Esophagus squamous epithelium (tissue), 5 donors: Measurements from ENCODE around the gene SLC13A1. TPM values are rescaled to one million over a fixed set of nuclear protein-coding genes. Genes with fewer than 3 reads are reported as not detected.

Experiments used
- DNase-seq: peaks from one replicate; lab custom pipeline; 2025; lab: John Stamatoyannopoulos, UW
- H3K27ac ChIP-seq, 4 donors: fragments of 200-600 bp; sonication (generic); one replicate each; pipeline ENCODE4 v1.5.1; 2016 to 2019; ENCODE audit warnings: mild to moderate bottlenecking in 1 of 4
- H3K27me3 ChIP-seq, 4 donors: fragments of 200-600 bp; sonication (generic); 1 replicate in 3 of 4; 2 replicates in 1 of 4; pipeline versions ENCODE4 v1.5.1 to v1.6.0; 2017 to 2021; ENCODE audit warnings: antibody characterized with exemption in 1 of 4
- H3K36me3 ChIP-seq, 3 donors: fragments of 200-600 bp; sonication (generic); one replicate each; pipeline ENCODE4 v1.5.1; 2016 to 2019
- H3K4me1 ChIP-seq, 3 donors: fragments of 200-600 bp; sonication (generic); one replicate each; pipeline ENCODE4 v1.5.1; 2017 to 2019
- H3K4me3 ChIP-seq, 4 donors: fragments of 200-600 bp; sonication (generic); 1 replicate in 3 of 4; 2 replicates in 1 of 4; pipeline ENCODE4 v1.5.1; 2016 to 2019; ENCODE audit warnings: mild to moderate bottlenecking in 2 of 4, moderate library complexity in 1 of 4
- H3K9me3 ChIP-seq, 3 donors: fragments of 200-600 bp; sonication (generic); one replicate each; pipeline ENCODE4 v1.5.1; 2016 to 2019
- CTCF ChIP-seq, 6 experiments: fragments of 450-650 bp in 4 of 6; fragments of 200-600 bp in 2 of 6; sonication (generic) in 2 of 6; IDR thresholded peaks; one replicate each; pipeline ENCODE4 v1.5.1; 2016 to 2019; ENCODE audit warnings: antibody characterized with exemption in 6 of 6, mild to moderate bottlenecking in 4 of 6, moderate library complexity in 4 of 6
- POLR2A ChIP-seq, 4 donors: fragments of 450-650 bp; IDR thresholded peaks; one replicate each; pipeline ENCODE4 v1.6.1; 2017; ENCODE audit warnings: antibody characterized with exemption in 4 of 4, mild to moderate bottlenecking in 4 of 4, moderate library complexity in 3 of 4
- WGBS, 2 donors: methylation state at CpG; one replicate each; pipeline ENCODE4 v1.1.5; 2018; 5-methylcytosine and 5-hydroxymethylcytosine counted together
- intact Hi-C: fragments of 100-400 bp; cut with DNase I; formaldehyde crosslinking; loops from one replicate; pipeline ENCODE4 v1.15.0; 2022
- total RNA-seq, 4 donors: library from RNA; depleted of rRNA; stranded (reverse); fragments of >200 nt; gene quantifications; one replicate each; pipeline ENCODE4 v1.1.0, GENCODE V29; 2016
- donor health status: DM: yes; HTN: yes; CAD: no.

Gene SLC13A1
- total RNA-seq, 4 donors from 2014 or later = not detected

- intact Hi-C loops = no loop called here
- H3K36me3 ChIP-seq = no peaks in the 10 kb centered on the region
- H3K4me3 ChIP-seq = no peak overlapping the region
- WGBS, 2 donors = 46 to 51% methylated on average over 3 of the region's 3 CpGs
- H3K9me3 ChIP-seq = no peaks in the 10 kb centered on the region
- no peak for DNase-seq
- TF ChIP-seq CTCF (IDR thresholded peaks at IDR 0.05) (no peak), POLR2A (IDR thresholded peaks at IDR 0.05) (no peak)
- no peaks in the 10 kb centered on the region for H3K27me3 ChIP-seq
- H3K27ac ChIP-seq = no peak overlapping the region
- no peaks in the 10 kb centered on the region for H3K4me1 ChIP-seq
Observed at GRCh38 chr7:123209786-123210185, 10.0 kb upstream of the SLC13A1 start.

- Histone ChIP-seq H3K27ac (no peak overlapping the region), H3K4me1 (no peaks in the 10 kb centered on the region), H3K36me3 (no peaks in the 10 kb centered on the region), H3K27me3 (no peaks in the 10 kb centered on the region), H3K4me3 (no peak overlapping the region), H3K9me3 (no peaks in the 10 kb centered on the region)
- no peak for DNase-seq
- WGBS, 2 donors = 38 to 43% methylated on average over 3 of the region's 3 CpGs
- intact Hi-C loops = no loop called here
- TF ChIP-seq CTCF (IDR thresholded peaks at IDR 0.05) = no peak
- TF ChIP-seq POLR2A (IDR thresholded peaks at IDR 0.05) = no peak
Observed at GRCh38 chr7:123208793-123209192, 9.0 kb upstream of the SLC13A1 start.

- WGBS, 2 donors = 50 to 55% methylated on average over 3 of the region's 3 CpGs
- DNase-seq = no peak
Observed at GRCh38 chr7:123204206-123204835, 4.6 kb upstream of the SLC13A1 start.

GRCh38 chr7:123201901-123202300 lies 2.1 kb upstream of the SLC13A1 start:
- no peaks in the 10 kb centered on the region for H3K4me1 ChIP-seq
- WGBS, 2 donors = 28 to 35% methylated on average over 3 of the region's 3 CpGs
- H3K27me3 ChIP-seq = no peaks in the 10 kb centered on the region
- no peak for DNase-seq
- no peaks in the 10 kb centered on the region for H3K9me3 ChIP-seq
- H3K4me3 ChIP-seq = no peak overlapping the region
- intact Hi-C loops = no loop called here
- H3K36me3 ChIP-seq = no peaks in the 10 kb centered on the region
- TF ChIP-seq POLR2A (IDR thresholded peaks at IDR 0.05) (no peak), CTCF (IDR thresholded peaks at IDR 0.05) (no peak)
- no peak overlapping the region for H3K27ac ChIP-seq

More at GRCh38 chr7:123204206-123204835, 4.6 kb upstream of the SLC13A1 start:
- intact Hi-C loops = no loop called here
- no peak overlapping the region for H3K4me3 ChIP-seq
- no peaks in the 10 kb centered on the region for H3K27me3 ChIP-seq
- H3K27ac ChIP-seq = no peak overlapping the region
- no peaks in the 10 kb centered on the region for H3K4me1 ChIP-seq
- H3K9me3 ChIP-seq = no peaks in the 10 kb centered on the region
- TF ChIP-seq POLR2A (IDR thresholded peaks at IDR 0.05) (no peak), CTCF (IDR thresholded peaks at IDR 0.05) (no peak)
- no peaks in the 10 kb centered on the region for H3K36me3 ChIP-seq

- no peak for DNase-seq
- WGBS, 2 donors = 27 to 39% methylated on average over 1 to 2 of the region's 2 CpGs
- intact Hi-C loops = no loop called here
Observed at GRCh38 chr7:123198668-123199652, 809 bp downstream of the SLC13A1 start.

More at GRCh38 chr7:123198668-123199652, 809 bp downstream of the SLC13A1 start:
- Histone ChIP-seq H3K4me1 (no peaks in the 10 kb centered on the region), H3K4me3 (no peak overlapping the region), H3K27ac (no peak overlapping the region), H3K27me3 (no peaks in the 10 kb centered on the region), H3K9me3 (no peaks in the 10 kb centered on the region), H3K36me3 (no peaks in the 10 kb centered on the region)
- TF ChIP-seq POLR2A (IDR thresholded peaks at IDR 0.05) = no peak
- TF ChIP-seq CTCF (IDR thresholded peaks at IDR 0.05) = no peak
